Subcutaneous abdominal adipose tissue (tissue), 5 donors: ENCODE data around the gene HELZ.
A peak's percentile ranks its signal among the peaks of the same experiment; 100 is the strongest.
"Not testable (repeated sequence)": the region's sequence is repeated elsewhere in the genome, so short reads cannot be mapped to it uniquely, and the experiment has no call there.

Experiments
- H3K27ac ChIP-seq: one replicate; pipeline ENCODE4 v1.7.0; 2013; ENCODE audit warnings: low read depth, mild to moderate bottlenecking, inconsistent platforms, low read length, moderate library complexity
- H3K27me3 ChIP-seq, 5 donors: one replicate each; pipeline ENCODE4 v1.7.0; 2013; ENCODE audit warnings: low read length in 5 of 5, inconsistent platforms in 1 of 5; ENCODE audit not compliant: control insufficient read depth in 5 of 5, insufficient read depth in 4 of 5
- H3K36me3 ChIP-seq, 5 donors: one replicate each; pipeline ENCODE4 v1.7.0; 2013; ENCODE audit warnings: low read length in 5 of 5; ENCODE audit not compliant: control insufficient read depth in 5 of 5, insufficient read depth in 5 of 5
- H3K4me1 ChIP-seq, 5 donors: one replicate each; pipeline ENCODE4 v1.7.0; 2013; ENCODE audit warnings: low read length in 5 of 5, mild to moderate bottlenecking in 3 of 5, moderate library complexity in 1 of 5; ENCODE audit not compliant: control insufficient read depth in 5 of 5, insufficient read depth in 5 of 5
- H3K4me3 ChIP-seq, 5 donors: one replicate each; pipeline ENCODE4 v1.7.0; 2013; ENCODE audit warnings: low read length in 5 of 5, low read depth in 1 of 5
- H3K9ac ChIP-seq, 5 donors: one replicate each; pipeline ENCODE4 v1.7.0; 2013; ENCODE audit warnings: low read length in 5 of 5, mild to moderate bottlenecking in 4 of 5, moderate library complexity in 3 of 5
- H3K9me3 ChIP-seq, 5 donors: one replicate each; pipeline ENCODE4 v1.7.0; 2013; ENCODE audit warnings: low read length in 5 of 5; ENCODE audit not compliant: control insufficient read depth in 5 of 5
- donor health status: healthy.
- donor health status: healthy.
- donor health status: healthy.
- donor health status: healthy.
- donor health status: healthy.

The HELZ gene

DNA sequence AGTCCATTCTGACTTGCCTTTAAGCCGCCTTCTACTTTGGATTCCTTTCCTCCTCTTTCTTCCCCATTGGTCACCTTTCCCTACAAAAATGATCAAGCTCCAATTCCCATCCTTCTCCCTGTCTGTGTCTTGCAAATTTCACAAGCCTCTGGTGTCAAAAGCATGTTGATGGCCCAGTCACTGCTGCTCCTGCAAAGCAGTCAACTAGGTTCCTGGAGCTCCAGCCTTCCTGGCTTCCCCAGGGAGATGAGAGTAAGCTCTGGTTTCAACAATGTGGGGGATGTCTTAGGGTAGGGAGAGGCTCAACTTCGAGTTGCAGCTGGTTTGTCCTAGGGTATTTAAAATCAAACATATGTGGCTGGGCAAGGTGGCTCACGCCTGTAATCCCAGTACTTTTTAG is 36.1 kb upstream of the HELZ start:
- Histone ChIP-seq H3K36me3 (no peaks in the 10 kb centered on the region), H3K27me3 (no peaks in the 10 kb centered on the region), H3K4me3 (no peak overlapping the region), H3K27ac (no peak overlapping the region), H3K9me3 (no peaks in the 10 kb centered on the region), H3K9ac (no peak overlapping the region), H3K4me1 (peaks cover 0 to 18% (median 17%) of the 10 kb centered on the region in 5 donors)

GRCh38 chr17:67280279-67280678 is 35.3 kb upstream of the HELZ start:
- Histone ChIP-seq H3K27ac (peak overlapping the region; percentile 28), H3K4me3 (no peak overlapping the region), H3K36me3 (no peaks in the 10 kb centered on the region), H3K9me3 (no peaks in the 10 kb centered on the region), H3K4me1 (peaks cover 0 to 18% (median 17%) of the 10 kb centered on the region in 5 donors), H3K27me3 (no peaks in the 10 kb centered on the region), H3K9ac (no peak overlapping the region)

- Histone ChIP-seq H3K27ac (no peak overlapping the region), H3K9me3 (no peaks in the 10 kb centered on the region), H3K9ac (no peak overlapping the region), H3K4me1 (peaks cover 0 to 18% (median 17%) of the 10 kb centered on the region in 5 donors), H3K4me3 (no peak overlapping the region), H3K36me3 (no peaks in the 10 kb centered on the region), H3K27me3 (no peaks in the 10 kb centered on the region)
Measured at GRCh38 chr17:67279115-67279514, 34.1 kb upstream of the HELZ start.

DNA sequence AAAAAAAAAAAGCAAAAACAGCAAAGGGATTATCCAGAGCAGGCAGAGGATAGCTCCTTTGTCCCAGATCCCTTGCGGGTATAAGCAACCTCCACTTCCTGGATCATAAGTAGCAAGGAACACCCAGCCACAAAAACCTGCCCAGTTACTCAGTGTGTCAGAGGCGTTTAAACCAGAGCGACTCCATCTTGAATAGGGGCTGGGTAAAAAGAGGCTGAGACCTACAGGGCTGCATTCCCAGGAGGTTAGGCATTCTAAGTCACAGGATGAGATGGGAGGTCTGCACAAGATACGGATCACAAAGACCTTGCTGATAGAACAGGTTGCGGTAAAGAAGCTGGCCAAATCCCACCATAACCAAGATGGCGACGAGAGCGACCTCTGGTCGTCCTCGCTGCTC is 33.4 kb upstream of the HELZ start:
- Histone ChIP-seq H3K36me3 (no peaks in the 10 kb centered on the region), H3K9me3 (no peaks in the 10 kb centered on the region), H3K4me1 (peaks cover 0 to 18% (median 13%) of the 10 kb centered on the region in 5 donors), H3K9ac (no peak overlapping the region), H3K27me3 (no peaks in the 10 kb centered on the region), H3K27ac (no peak overlapping the region), H3K4me3 (no peak overlapping the region)

GRCh38 chr17:67276075-67276474 is 31.1 kb upstream of the HELZ start:
- Histone ChIP-seq H3K4me3 (no peak overlapping the region), H3K9ac (no peak overlapping the region), H3K9me3 (no peaks in the 10 kb centered on the region), H3K4me1 (peaks cover 0 to 12% (median 11%) of the 10 kb centered on the region in 5 donors), H3K27me3 (no peaks in the 10 kb centered on the region), H3K36me3 (no peaks in the 10 kb centered on the region), H3K27ac (no peak overlapping the region)

DNA sequence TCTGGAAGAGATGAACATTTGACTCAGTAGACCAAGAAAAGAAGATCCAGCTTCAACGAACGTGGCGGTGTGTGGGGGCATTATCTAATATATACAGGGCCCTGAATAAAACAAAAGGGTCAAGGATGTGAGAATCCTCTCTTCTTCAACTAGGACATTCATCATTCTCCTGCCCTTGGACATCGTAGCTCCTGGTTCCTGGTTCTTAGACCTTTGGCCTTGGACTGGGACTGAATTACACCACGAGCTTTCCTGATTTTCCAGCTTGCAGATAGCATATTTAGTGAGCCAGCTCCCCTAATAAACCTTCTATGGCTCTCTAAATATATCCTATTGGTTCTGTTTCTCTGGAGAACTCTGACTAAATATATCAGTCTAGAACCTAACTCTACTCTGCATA is 29.5 kb upstream of the HELZ start:
- Histone ChIP-seq H3K9me3 (no peaks in the 10 kb centered on the region), H3K9ac (no peak overlapping the region), H3K27me3 (no peaks in the 10 kb centered on the region), H3K4me1 (peaks cover 0 to 5% (median 0%) of the 10 kb centered on the region in 5 donors), H3K4me3 (no peak overlapping the region), H3K36me3 (no peaks in the 10 kb centered on the region), H3K27ac (no peak overlapping the region)

- Histone ChIP-seq H3K9ac (no peak overlapping the region), H3K4me1 (peaks cover 0 to 5% (median 0%) of the 10 kb centered on the region in 5 donors), H3K27ac (no peak overlapping the region), H3K9me3 (no peaks in the 10 kb centered on the region), H3K36me3 (no peaks in the 10 kb centered on the region), H3K4me3 (no peak overlapping the region), H3K27me3 (no peaks in the 10 kb centered on the region)
Measured at GRCh38 chr17:67273900-67274299, 28.9 kb upstream of the HELZ start.

DNA sequence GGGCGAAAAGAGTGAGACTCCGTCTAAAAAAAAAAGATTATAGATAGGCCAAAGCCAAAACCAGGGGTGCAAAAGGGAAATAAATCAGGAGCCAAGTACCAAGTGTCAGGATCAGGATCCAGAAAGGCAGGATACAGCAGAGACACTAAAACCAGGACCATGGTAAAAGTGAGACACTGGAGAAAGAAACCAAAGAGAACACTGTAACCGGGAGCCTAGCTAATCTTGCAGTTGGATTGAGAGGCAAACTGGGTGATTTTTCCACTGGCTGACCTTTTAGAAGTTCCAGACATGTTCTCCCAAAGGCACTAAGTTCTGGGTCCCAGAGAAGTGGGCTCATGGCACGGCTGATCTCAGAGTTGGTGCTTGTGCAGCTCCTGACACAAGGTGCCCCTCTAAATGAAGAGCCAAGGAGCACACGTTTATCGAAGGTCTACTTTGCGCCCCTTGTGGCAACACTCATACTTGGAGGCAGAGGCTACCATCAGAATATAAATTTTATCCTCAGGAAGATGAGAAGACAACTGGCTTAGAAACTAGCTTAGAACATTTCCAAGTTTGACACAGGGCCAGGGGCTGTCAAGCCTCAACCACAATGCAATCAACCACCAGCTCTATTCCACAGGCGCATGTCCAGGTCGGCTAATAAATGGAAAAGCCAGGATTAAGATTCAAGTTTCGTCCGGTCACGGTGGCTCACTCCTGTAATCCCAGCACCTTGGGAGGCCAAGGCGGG is 27.5 kb upstream of the HELZ start:
- H3K27ac ChIP-seq, result no peak overlapping the region
- peaks cover 0 to 9% (median 0%) of the 10 kb centered on the region in 5 donors for H3K4me1 ChIP-seq
- H3K9ac ChIP-seq, result no peak overlapping the region
- no peak overlapping the region for H3K4me3 ChIP-seq
- no peaks in the 10 kb centered on the region for H3K27me3 ChIP-seq
- no peaks in the 10 kb centered on the region for H3K36me3 ChIP-seq
- H3K9me3 ChIP-seq, result no peaks in the 10 kb centered on the region

DNA sequence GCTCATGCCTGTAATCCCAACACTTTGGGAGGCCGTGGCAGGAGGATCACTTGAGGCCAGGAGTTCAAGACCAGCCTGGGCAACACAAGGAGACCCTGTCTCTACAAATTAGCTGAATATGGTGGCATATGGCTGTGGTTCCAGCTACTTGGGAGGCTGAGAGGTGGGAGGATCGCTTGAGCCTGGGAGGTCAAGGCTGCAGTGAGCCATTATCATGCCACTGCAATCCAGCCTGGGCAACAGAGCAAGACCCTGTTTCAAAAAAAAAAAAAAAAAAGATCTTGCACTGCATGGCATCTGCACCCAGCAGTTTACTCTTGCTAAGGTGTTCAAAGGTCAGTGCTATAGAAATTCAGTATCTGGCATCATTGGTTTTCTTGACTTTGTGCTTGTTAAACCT is 26.2 kb upstream of the HELZ start:
- H3K27ac ChIP-seq, H3K9me3 ChIP-seq, H3K4me3 ChIP-seq, H3K4me1 ChIP-seq, H3K27me3 ChIP-seq, H3K36me3 ChIP-seq, H3K9ac ChIP-seq: not testable (repeated sequence)

GRCh38 chr17:67270416-67270815 is 25.4 kb upstream of the HELZ start:
- H3K9me3 ChIP-seq, result no peaks in the 10 kb centered on the region
- H3K27me3 ChIP-seq, result no peaks in the 10 kb centered on the region
- no peak overlapping the region for H3K9ac ChIP-seq
- peaks cover 0 to 18% (median 2%) of the 10 kb centered on the region in 5 donors for H3K4me1 ChIP-seq
- no peaks in the 10 kb centered on the region for H3K36me3 ChIP-seq
- H3K27ac ChIP-seq, result no peak overlapping the region
- H3K4me3 ChIP-seq, result no peak overlapping the region
